Measurements from ENCODE around the gene CDKN2B-AS1. TPM values are rescaled to one million over a fixed set of nuclear protein-coding genes. Genes with fewer than 3 reads are reported as not detected.
A peak's percentile ranks its signal among the peaks of the same experiment; 100 is the strongest.

Gene CDKN2B-AS1
- total RNA-seq, 2 donors from 2014 or later, result not detected

- Mint-ChIP-seq H3K9me3 (no peaks in the 10 kb centered on the region), H3K27me3 (ENCODE audit: insufficient read depth) (peaks cover 2% of the 10 kb centered on the region), H3K27ac (no peak overlapping the region), H3K4me1 (peaks cover 14% of the 10 kb centered on the region), H3K4me3 (no peak overlapping the region), H3K36me3 (ENCODE audit: low read depth) (no peaks in the 10 kb centered on the region)
- no peak overlapping the region for H3K4me3 ChIP-seq (ENCODE audit: low read length)
- H3K4me1 ChIP-seq (ENCODE audit: control insufficient read depth, insufficient read depth, low read length), result peaks cover 6% of the 10 kb centered on the region
- no peak for DNase-seq
- 100% methylated on average over 1 of the region's 1 CpG; no CpG with 5 or more reads in 1 of the 2 experiments for WGBS, 2 experiments (ENCODE audit: insufficient coverage in 1 of 2, insufficient read length in 1 of 2)
- H3K27ac ChIP-seq (ENCODE audit: low read depth, low read length), result no peak overlapping the region
- no peak for TF ChIP-seq CTCF (conservative IDR thresholded peaks at IDR 0.05)
- no peak overlapping the region for H3K9ac ChIP-seq (ENCODE audit: extremely low read depth, low read length, poor library complexity, severe bottlenecking)
- H3K9me3 ChIP-seq (ENCODE audit: control insufficient read depth, low read length), result no peaks in the 10 kb centered on the region
- no peaks in the 10 kb centered on the region for H3K36me3 ChIP-seq (ENCODE audit: control insufficient read depth, insufficient read depth, low read length)
- H3K27me3 ChIP-seq (ENCODE audit: control insufficient read depth, insufficient read depth, low read length, poor library complexity, severe bottlenecking), result no peaks in the 10 kb centered on the region
Measured at GRCh38 chr9:22097707-22098106, 103.1 kb downstream of the CDKN2B-AS1 start.

GRCh38 chr9:22098643-22099332 is 104.2 kb downstream of the CDKN2B-AS1 start:
- Mint-ChIP-seq H3K9me3 (no peaks in the 10 kb centered on the region), H3K4me1 (peaks cover 14% of the 10 kb centered on the region), H3K36me3 (ENCODE audit: low read depth) (no peaks in the 10 kb centered on the region), H3K27me3 (ENCODE audit: insufficient read depth) (peaks cover 2% of the 10 kb centered on the region), H3K4me3 (no peak overlapping the region), H3K27ac (no peak overlapping the region)
- no peak overlapping the region for H3K9ac ChIP-seq (ENCODE audit: extremely low read depth, low read length, poor library complexity, severe bottlenecking)
- no peaks in the 10 kb centered on the region for H3K36me3 ChIP-seq (ENCODE audit: control insufficient read depth, insufficient read depth, low read length)
- no peaks in the 10 kb centered on the region for H3K9me3 ChIP-seq (ENCODE audit: control insufficient read depth, low read length)
- TF ChIP-seq CTCF (conservative IDR thresholded peaks at IDR 0.05), result no peak
- WGBS, 2 experiments (ENCODE audit: insufficient coverage in 1 of 2, insufficient read length in 1 of 2), result 91 to 96% methylated on average over 3 of the region's 3 CpGs
- no peak for DNase-seq
- H3K27me3 ChIP-seq (ENCODE audit: control insufficient read depth, insufficient read depth, low read length, poor library complexity, severe bottlenecking), result no peaks in the 10 kb centered on the region
- no peak overlapping the region for H3K4me3 ChIP-seq (ENCODE audit: low read length)
- H3K27ac ChIP-seq (ENCODE audit: low read depth, low read length), result no peak overlapping the region
- peaks cover 6% of the 10 kb centered on the region for H3K4me1 ChIP-seq (ENCODE audit: control insufficient read depth, insufficient read depth, low read length)

- WGBS, 2 experiments (ENCODE audit: insufficient coverage in 1 of 2, insufficient read length in 1 of 2), result 70 to 85% methylated on average over 2 of the region's 2 CpGs
- H3K9ac ChIP-seq (ENCODE audit: extremely low read depth, low read length, poor library complexity, severe bottlenecking), result no peak overlapping the region
- Mint-ChIP-seq H3K27ac (no peak overlapping the region), H3K36me3 (ENCODE audit: low read depth) (no peaks in the 10 kb centered on the region), H3K27me3 (ENCODE audit: insufficient read depth) (no peaks in the 10 kb centered on the region), H3K4me1 (peaks cover 14% of the 10 kb centered on the region), H3K4me3 (no peak overlapping the region), H3K9me3 (no peaks in the 10 kb centered on the region)
- H3K36me3 ChIP-seq (ENCODE audit: control insufficient read depth, insufficient read depth, low read length), result no peaks in the 10 kb centered on the region
- peak; percentile 73 for TF ChIP-seq CTCF (conservative IDR thresholded peaks at IDR 0.05)
- H3K27me3 ChIP-seq (ENCODE audit: control insufficient read depth, insufficient read depth, low read length, poor library complexity, severe bottlenecking), result no peaks in the 10 kb centered on the region
- H3K4me3 ChIP-seq (ENCODE audit: low read length), result no peak overlapping the region
- H3K4me1 ChIP-seq (ENCODE audit: control insufficient read depth, insufficient read depth, low read length), result peaks cover 6% of the 10 kb centered on the region
- no peak for DNase-seq
- H3K9me3 ChIP-seq (ENCODE audit: control insufficient read depth, low read length), result no peaks in the 10 kb centered on the region
- H3K27ac ChIP-seq (ENCODE audit: low read depth, low read length), result no peak overlapping the region
Measured at GRCh38 chr9:22100626-22101025, 106.0 kb downstream of the CDKN2B-AS1 start.
